GM10847 (cell line): ENCODE data around the gene NRDE2.

Experiments used
- POLR2A ChIP-seq: IDR thresholded peaks from 2 replicates; pipeline ENCODE4 v1.6.1; 2011; ENCODE audit not compliant: insufficient read length; ENCODE audit errors: extremely low read depth

Gene NRDE2

DNA sequence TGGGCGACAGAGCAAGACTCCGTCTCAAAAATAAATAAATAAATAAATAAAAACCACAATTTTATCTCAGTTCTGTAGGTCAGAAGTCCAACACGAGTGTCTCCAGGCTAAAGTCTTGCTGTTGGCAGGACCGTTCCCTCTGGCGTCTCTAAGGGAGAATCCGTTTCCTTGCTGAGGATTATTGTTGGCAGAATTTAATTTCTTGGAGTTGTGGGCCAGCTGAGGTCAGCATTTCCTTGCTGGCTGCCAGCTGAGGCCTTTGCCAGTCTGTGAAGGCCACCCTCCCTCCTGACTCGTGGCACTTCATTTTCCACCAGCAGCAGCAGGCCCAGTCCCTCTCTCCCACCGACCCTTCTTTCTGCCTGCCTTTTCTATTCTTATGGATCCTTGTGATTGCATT lies 58.2 kb downstream of the NRDE2 start:
- TF ChIP-seq POLR2A: no peak

GRCh38 chr14:90272523-90272922 lies 59.2 kb downstream of the NRDE2 start:
- no peak for TF ChIP-seq POLR2A

DNA sequence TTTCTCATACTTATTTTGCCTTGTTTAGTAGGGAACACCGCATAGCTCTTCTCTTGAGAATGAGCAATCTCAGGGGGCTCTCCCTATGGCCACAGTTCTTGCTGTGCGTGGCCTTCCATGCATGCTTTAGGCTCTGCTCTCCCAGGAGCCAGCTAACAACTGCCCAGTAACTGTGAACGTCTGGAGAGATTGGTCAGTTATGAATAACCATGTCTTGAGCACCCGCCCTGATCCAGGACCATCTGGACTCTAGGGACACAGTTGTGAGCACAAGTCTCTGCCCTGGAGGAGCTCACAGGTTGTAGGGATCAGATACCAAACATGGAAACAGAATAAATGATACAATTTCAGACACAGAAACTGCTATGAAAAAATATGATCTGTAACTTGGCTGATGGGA lies 63.3 kb downstream of the NRDE2 start:
- TF ChIP-seq POLR2A: no peak

DNA sequence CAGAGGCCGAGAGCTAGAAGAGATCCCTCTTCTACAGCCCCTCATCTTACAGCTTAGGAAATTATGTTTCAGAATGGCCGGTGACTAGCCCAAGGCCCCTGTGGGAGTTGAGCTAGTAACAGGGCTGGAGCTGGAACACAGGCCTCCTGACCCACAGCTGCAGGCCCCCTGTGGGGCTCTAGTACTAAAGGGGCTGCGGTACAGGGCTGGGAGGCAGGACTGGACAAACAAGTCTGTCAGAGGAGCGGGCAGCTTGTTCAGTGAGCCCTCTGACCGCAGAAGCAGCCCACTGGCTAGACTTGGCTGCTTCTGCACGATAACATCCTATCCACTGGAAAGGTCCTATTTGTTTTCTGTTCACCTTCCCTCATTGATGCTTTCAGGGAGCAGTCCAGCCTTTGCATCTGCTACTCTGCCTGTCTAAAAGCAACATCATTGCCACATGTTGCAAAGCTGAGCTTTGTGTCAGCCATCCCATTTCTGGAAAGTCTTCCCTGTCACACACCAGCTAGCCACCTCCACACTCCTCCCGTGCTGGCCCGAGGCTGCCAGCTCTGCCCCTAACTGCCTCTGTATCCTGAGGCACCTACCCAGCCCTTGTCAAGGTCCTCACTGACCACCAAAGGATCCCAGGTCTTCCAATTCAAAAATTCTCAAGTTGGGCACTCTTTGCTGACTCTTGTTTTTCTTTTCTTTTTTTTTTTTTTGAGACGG lies 65.1 kb downstream of the NRDE2 start:
- TF ChIP-seq POLR2A: no peak

DNA sequence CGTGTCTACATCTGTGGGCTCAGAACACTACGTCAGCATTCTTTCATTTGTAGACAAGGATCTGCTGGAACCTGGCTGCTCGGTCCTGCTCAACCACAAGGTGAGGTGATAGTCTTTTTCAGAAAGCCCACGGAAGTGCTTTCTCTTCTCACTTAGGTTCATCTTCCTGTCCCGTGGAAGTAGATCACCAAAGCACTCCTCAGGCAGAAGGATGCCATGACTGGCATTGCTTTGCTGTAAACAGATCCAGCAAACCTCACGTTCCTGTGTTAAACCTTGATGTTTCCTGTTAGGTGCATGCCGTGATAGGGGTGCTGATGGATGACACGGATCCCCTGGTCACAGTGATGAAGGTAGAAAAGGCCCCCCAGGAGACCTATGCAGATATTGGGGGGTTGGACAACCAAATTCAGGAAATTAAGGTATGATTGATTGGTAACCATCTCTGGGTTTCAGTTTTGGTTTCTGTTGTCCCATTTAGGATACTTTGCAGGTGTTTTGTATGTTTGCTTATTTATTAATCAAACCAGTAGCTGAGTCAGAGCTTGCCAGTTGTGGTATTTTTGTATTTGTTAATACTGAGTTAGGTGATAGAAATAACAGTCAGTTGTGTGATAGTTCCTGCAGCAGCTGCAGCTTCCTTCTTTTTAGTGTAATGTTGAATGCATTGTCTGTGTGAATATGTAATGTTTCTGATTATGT lies 67.8 kb downstream of the NRDE2 start:
- TF ChIP-seq POLR2A: no peak

DNA sequence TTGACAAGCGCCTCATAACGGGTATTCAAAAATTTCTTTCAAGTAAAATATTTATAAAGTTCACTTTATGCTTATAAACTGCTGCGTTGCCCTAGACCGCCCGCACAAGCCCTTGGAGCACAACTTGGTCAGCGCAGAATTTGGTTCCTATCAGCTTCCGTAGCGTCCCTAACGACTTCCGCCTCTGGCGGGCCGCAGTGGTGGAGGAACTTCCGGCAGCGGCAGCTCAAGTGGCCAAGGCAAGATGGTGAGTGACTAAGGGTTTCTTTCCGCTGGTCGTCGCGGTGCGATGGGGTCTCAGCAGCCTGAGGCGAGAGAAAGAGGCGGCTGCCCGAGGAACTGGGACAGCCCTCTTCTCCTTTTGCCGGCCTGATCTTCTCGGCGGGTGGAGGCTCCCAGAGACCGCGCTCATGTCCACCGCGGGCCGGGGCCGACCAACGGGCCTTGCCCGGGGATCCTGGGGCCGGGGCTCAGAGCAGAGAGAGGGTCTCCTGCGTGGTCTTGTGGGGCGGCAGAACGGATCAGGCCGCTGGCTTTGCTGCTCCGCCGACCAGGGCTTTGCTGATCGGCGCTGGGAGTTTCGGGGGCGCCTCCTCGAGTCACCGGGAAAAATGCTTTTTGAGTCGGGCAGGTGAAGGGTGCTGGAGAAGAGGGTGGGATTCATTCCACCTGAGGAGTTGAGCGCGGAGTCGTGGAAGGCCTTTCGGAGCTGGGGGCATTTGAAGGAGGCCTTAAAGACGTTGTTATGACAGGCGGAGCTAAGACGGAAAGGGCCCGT lies 75.2 kb downstream of the NRDE2 start, which contains the start of gene PSMC1:
Gene PSMC1, plus strand, starts transcription at position 200 of the 778 bp plus-strand sequence. Its CDS starts 45 bp downstream, at position 245.
- TF ChIP-seq POLR2A: peak; percentile 77

- TF ChIP-seq POLR2A: no peak
These were observed 75.9 kb downstream of the NRDE2 start for GRCh38 chr14:90255871-90256270.

GRCh38 chr14:90253826-90254225 lies 77.9 kb downstream of the NRDE2 start:
- no peak for TF ChIP-seq POLR2A

DNA sequence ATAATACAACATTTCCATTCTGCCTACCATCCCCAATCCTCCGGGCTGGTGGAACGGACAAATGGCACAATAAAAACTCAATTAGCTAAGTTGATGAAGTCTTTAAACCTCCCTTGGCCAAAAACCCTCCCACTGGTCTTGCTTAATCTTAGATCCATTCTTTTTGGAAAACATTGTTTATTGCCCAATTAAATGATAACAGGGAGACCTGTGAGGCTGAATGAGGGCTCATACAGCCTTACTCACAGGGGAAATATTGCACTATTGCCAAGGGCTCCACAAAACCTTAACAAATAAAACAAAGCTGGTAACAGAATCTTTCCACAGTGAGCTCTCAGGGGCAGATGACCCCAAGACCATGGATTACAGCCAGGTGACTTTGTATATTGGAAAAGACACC lies 83.1 kb downstream of the NRDE2 start:
- no peak for TF ChIP-seq POLR2A

- no peak for TF ChIP-seq POLR2A
These were observed 84.8 kb downstream of the NRDE2 start for GRCh38 chr14:90246936-90247335.

DNA sequence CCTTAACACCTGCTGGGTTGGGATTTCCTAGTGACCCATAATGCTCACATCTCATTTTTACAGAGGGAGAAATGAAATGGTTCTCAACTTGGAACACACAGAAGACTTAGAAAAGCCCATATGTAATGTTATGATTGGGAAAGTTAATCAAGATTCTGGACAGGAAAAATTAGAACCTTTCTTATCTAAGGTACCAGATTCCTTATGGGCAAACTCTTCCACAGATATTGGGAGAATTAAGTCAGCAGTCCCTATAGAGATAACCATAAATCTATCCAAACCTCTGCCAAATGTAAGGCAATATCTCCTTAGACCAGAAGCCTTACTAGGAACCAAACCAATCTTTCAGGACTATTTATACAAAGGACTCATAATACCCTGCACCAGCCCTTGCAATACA lies 89.3 kb downstream of the NRDE2 start:
- TF ChIP-seq POLR2A: no peak

DNA sequence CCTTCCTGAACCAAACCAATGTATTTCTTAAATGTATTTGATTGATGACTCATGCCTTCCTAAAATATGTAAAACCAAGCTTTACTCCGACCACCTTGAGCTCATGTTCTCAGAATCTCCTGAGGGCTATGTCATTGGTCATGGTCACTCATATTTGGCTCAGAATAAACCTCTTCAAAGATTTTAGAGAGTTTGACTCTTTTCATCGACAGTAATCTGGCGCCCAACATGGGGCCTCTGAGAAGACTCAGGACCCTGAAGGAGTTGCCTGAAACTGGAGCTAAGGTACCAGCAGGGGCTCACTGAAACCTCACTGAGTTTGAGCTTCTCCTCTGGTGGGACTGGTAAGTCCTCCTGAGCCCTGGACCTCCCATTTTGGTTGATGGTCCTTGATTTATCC lies 92.6 kb downstream of the NRDE2 start:
- TF ChIP-seq POLR2A: no peak

GRCh38 chr14:90235179-90235976 lies 96.4 kb downstream of the NRDE2 start:
- no peak for TF ChIP-seq POLR2A

- no peak for TF ChIP-seq POLR2A
These were observed 103.3 kb downstream of the NRDE2 start for GRCh38 chr14:90228478-90228877.
